ENCODE results near the gene GALNT15. TPM values are rescaled to one million over a fixed set of nuclear protein-coding genes. Genes with fewer than 3 reads are reported as not detected.

The GALNT15 gene
- total RNA-seq, 2 experiments from 2014 or later = not detected

GRCh38 chr3:16264174-16264707 lies 89.8 kb downstream of the GALNT15 start:
- ChIA-PET POLR2A (interaction anchor here (0.6 to 1.8 kb wide), 7 partner anchors 9 to 771 kb away, joined by 3 to 7 read pairs (median 4); no protein-coding TSS in a partner anchor), CTCF (interaction anchor here (0.6 to 2.2 kb wide), 5 partner anchors 22 to 84 kb away, joined by 3 to 15 read pairs (median 7); no protein-coding TSS in a partner anchor)

GRCh38 chr3:16264708-16265454 lies 90.4 kb downstream of the GALNT15 start, which contains the start of the genes DPH3 and OXNAD1:
Gene DPH3 (minus strand): TSS chr3:16264943. CDS start chr3:16264876, 67 bp downstream.
Gene OXNAD1 (plus strand): TSS chr3:16265212. CDS start chr3:16270953, 5,741 bp downstream.
- ChIA-PET CTCF (interaction anchor here (0.9 to 2.2 kb wide), 6 partner anchors 15 to 54 kb away, joined by 3 to 15 read pairs (median 6); no protein-coding TSS in a partner anchor), POLR2A (interaction anchor here (0.6 to 1.8 kb wide), 8 partner anchors 10 to 251 kb away, joined by 3 to 7 read pairs (median 4); no protein-coding TSS in a partner anchor)

GRCh38 chr3:16265455-16265786 lies 90.9 kb downstream of the GALNT15 start:
- ChIA-PET POLR2A (interaction anchor here (0.6 to 1.8 kb wide), 5 partner anchors 10 to 42 kb away, joined by 3 to 7 read pairs (median 3); no protein-coding TSS in a partner anchor), CTCF (interaction anchor here (0.9 to 2.2 kb wide), 7 partner anchors 15 to 54 kb away, joined by 3 to 15 read pairs (median 6); no protein-coding TSS in a partner anchor)

- CTCF ChIA-PET = interaction anchor here (1.3 to 2.7 kb wide), 3 partner anchors 9 to 54 kb away, joined by 3 to 18 read pairs (median 11); no protein-coding TSS in a partner anchor
- POLR2A ChIA-PET = no interaction called here
These were observed 92.2 kb downstream of the GALNT15 start for GRCh38 chr3:16266714-16267113.

- CTCF ChIA-PET = interaction anchor here (1.5 kb wide), 1 partner anchor 49 kb away, joined by 4 read pairs; no protein-coding TSS in a partner anchor
- POLR2A ChIA-PET = no interaction called here
These were observed 96.4 kb downstream of the GALNT15 start for GRCh38 chr3:16270855-16271254.

- POLR2A ChIA-PET = no interaction called here
These were observed 98.1 kb downstream of the GALNT15 start for GRCh38 chr3:16272588-16272987.

GRCh38 chr3:16273867-16274266 lies 99.4 kb downstream of the GALNT15 start:
- POLR2A ChIA-PET = no interaction called here
- CTCF ChIA-PET = interaction anchor here (0.7 kb wide), 1 partner anchor 224 kb away, joined by 4 read pairs; no protein-coding TSS in a partner anchor

More at GRCh38 chr3:16272588-16272987, 98.1 kb downstream of the GALNT15 start:
- CTCF ChIA-PET = interaction anchor here (0.7 kb wide), 3 partner anchors 28 to 86 kb away, joined by 3 to 5 read pairs (median 3); no protein-coding TSS in a partner anchor

GRCh38 chr3:16277471-16277870 lies 103.0 kb downstream of the GALNT15 start:
- CTCF ChIA-PET = interaction anchor here (1.0 kb wide), 1 partner anchor 273 kb away, joined by 3 read pairs; no protein-coding TSS in a partner anchor
- POLR2A ChIA-PET = no interaction called here

GRCh38 chr3:16279010-16279801 lies 104.7 kb downstream of the GALNT15 start:
- POLR2A ChIA-PET = no interaction called here

GRCh38 chr3:16280671-16281070 lies 106.2 kb downstream of the GALNT15 start:
- CTCF ChIA-PET = interaction anchor here (2.1 kb wide), 1 partner anchor 15 kb away, joined by 5 read pairs; the partner anchor contains the start of gene OXNAD1
- POLR2A ChIA-PET = no interaction called here

More at GRCh38 chr3:16279010-16279801, 104.7 kb downstream of the GALNT15 start:
- CTCF ChIA-PET = interaction anchor here (0.7 to 2.1 kb wide), 3 partner anchors 12 to 40 kb away, joined by 3 to 5 read pairs (median 4); partner anchors contain the start of gene OXNAD1

Other genes starting within 250 kb of the GALNT15 start
- 10 to 100 TPM; 32.0 to 32.2 TPM for gene DPH3, start 90.3 kb downstream of the GALNT15 start, total RNA-seq
- 10 to 100 TPM; 31.6 to 31.8 TPM for gene OXNAD1, start 90.5 kb downstream of the GALNT15 start, total RNA-seq

All from activated CD8-positive, alpha-beta memory T cell treated with anti-CD3 and anti-CD28 coated beads for 36 hours (primary cell).